Measurements from ENCODE around the gene DMTF1. TPM values are rescaled to one million over a fixed set of nuclear protein-coding genes. Genes with fewer than 3 reads are reported as not detected.

DMTF1 gene
- polyA plus RNA-seq, 1 donor (not counting 4 experiments of a cell fraction or from before 2014, with no cell fraction given) = 98.4 TPM

- H3K9me1 ChIP-seq (ENCODE audit: control insufficient read depth, extremely low read depth, insufficient read depth, low read length) = no peaks in the 10 kb centered on the region
- no peaks in the 10 kb centered on the region for H3K36me3 ChIP-seq (ENCODE audit: control insufficient read depth in 2 of 2, extremely low read depth in 1 of 2, insufficient read depth in 2 of 2, low read length in 2 of 2)
- H3K79me2 ChIP-seq (ENCODE audit: control insufficient read depth, insufficient read depth, low read length) = no peaks in the 10 kb centered on the region
- DNase-seq (ENCODE audit: low read depth, low spot score) (peak; percentile 23), FAIRE-seq (no peak)
- TF ChIP-seq CTCF (optimal IDR thresholded peaks at IDR 0.05 in 1 of 3, IDR thresholded peaks at IDR 0.05 in 1 of 3, conservative IDR thresholded peaks at IDR 0.05 in 1 of 3; ENCODE audit: extremely low read depth in 1 of 3, insufficient read depth in 2 of 3, low read length in 3 of 3) = no peak
- no peak for TF ChIP-seq EZH2 (IDR thresholded peaks at IDR 0.05; ENCODE audit: low read length)
- no peak overlapping the region for H3K4me2 ChIP-seq (ENCODE audit: control insufficient read depth, extremely low read depth, insufficient read depth, low read depth, low read length)
- dilution Hi-C loops (cut with MboI; ENCODE audit: extremely low pct_ligation_motif_present, low sequenced_read_pairs) = no loop called here
- H2AFZ ChIP-seq (ENCODE audit: control insufficient read depth, low read length) = no peak overlapping the region
- H3K4me1 ChIP-seq (ENCODE audit: control insufficient read depth, extremely low read depth, insufficient read depth, low read length) = peaks cover 15% of the 10 kb centered on the region
- H3K4me3 ChIP-seq (ENCODE audit: control insufficient read depth in 2 of 3, extremely low read depth in 1 of 3, insufficient read depth in 2 of 3, low read depth in 1 of 3, low read length in 3 of 3) = no peak overlapping the region
- no peak overlapping the region for H3K9ac ChIP-seq (ENCODE audit: control insufficient read depth, extremely low read depth, insufficient read depth, low read length)
- peaks cover under 1% of the 10 kb centered on the region for H3K27me3 ChIP-seq (ENCODE audit: control insufficient read depth, extremely low read depth, insufficient read depth, low read length)
- no peak overlapping the region for H3K27ac ChIP-seq (ENCODE audit: control insufficient read depth, insufficient read depth, low read length)
- H3K9me3 ChIP-seq (ENCODE audit: control insufficient read depth, low read depth, low read length) = no peaks in the 10 kb centered on the region
- H4K20me1 ChIP-seq (ENCODE audit: control insufficient read depth, extremely low read depth, insufficient read depth, low read length) = no peaks in the 10 kb centered on the region
These were observed 73.4 kb downstream of the DMTF1 start for GRCh38 chr7:87225696-87226095.

- Histone ChIP-seq H3K79me2 (ENCODE audit: control insufficient read depth, insufficient read depth, low read length) (no peaks in the 10 kb centered on the region), H3K9me3 (ENCODE audit: control insufficient read depth, low read depth, low read length) (no peaks in the 10 kb centered on the region), H3K9ac (ENCODE audit: control insufficient read depth, extremely low read depth, insufficient read depth, low read length) (no peak overlapping the region), H3K4me3 (ENCODE audit: control insufficient read depth in 2 of 3, extremely low read depth in 1 of 3, insufficient read depth in 2 of 3, low read depth in 1 of 3, low read length in 3 of 3) (no peak overlapping the region), H3K36me3 (ENCODE audit: control insufficient read depth in 2 of 2, extremely low read depth in 1 of 2, insufficient read depth in 2 of 2, low read length in 2 of 2) (no peaks in the 10 kb centered on the region), H3K27ac (ENCODE audit: control insufficient read depth, insufficient read depth, low read length) (no peak overlapping the region), H3K27me3 (ENCODE audit: control insufficient read depth, extremely low read depth, insufficient read depth, low read length) (peaks cover 6% of the 10 kb centered on the region), H2AFZ (ENCODE audit: control insufficient read depth, low read length) (no peak overlapping the region), H3K9me1 (ENCODE audit: control insufficient read depth, extremely low read depth, insufficient read depth, low read length) (no peaks in the 10 kb centered on the region), H3K4me1 (ENCODE audit: control insufficient read depth, extremely low read depth, insufficient read depth, low read length) (peaks cover 11% of the 10 kb centered on the region), H4K20me1 (ENCODE audit: control insufficient read depth, extremely low read depth, insufficient read depth, low read length) (no peaks in the 10 kb centered on the region), H3K4me2 (ENCODE audit: control insufficient read depth, extremely low read depth, insufficient read depth, low read depth, low read length) (no peak overlapping the region)
- dilution Hi-C loops (cut with MboI; ENCODE audit: extremely low pct_ligation_motif_present, low sequenced_read_pairs) = no loop called here
- TF ChIP-seq CTCF (optimal IDR thresholded peaks at IDR 0.05 in 1 of 3, IDR thresholded peaks at IDR 0.05 in 1 of 3, conservative IDR thresholded peaks at IDR 0.05 in 1 of 3; ENCODE audit: extremely low read depth in 1 of 3, insufficient read depth in 2 of 3, low read length in 3 of 3) = no peak
- no peak for TF ChIP-seq EZH2 (IDR thresholded peaks at IDR 0.05; ENCODE audit: low read length)
- DNase-seq (ENCODE audit: low read depth, low spot score) (no peak), FAIRE-seq (no peak)
These were observed 74.2 kb downstream of the DMTF1 start for GRCh38 chr7:87226495-87226894.
